OCI-LY1 (cell line): ENCODE data around the gene NGF.

Source experiments
- H2AFZ ChIP-seq: fragments of 200-600 bp; sonication (generic), shearing (Covaris generic); 2 replicates; pipeline ENCODE4 v1.6.0; 2014; ENCODE audit warnings: antibody characterized with exemption, mild to moderate bottlenecking, low read length
- H3F3A ChIP-seq: fragments of 200-600 bp; sonication (generic), shearing (Covaris generic); 2 replicates; pipeline ENCODE4 v1.6.0; 2014; ENCODE audit warnings: mild to moderate bottlenecking, antibody characterized with exemption, low read length, moderate library complexity; ENCODE audit not compliant: insufficient read depth
- H3K27ac ChIP-seq: fragments of 200-600 bp; sonication (generic); 2 replicates; pipeline ENCODE4 v1.5.1; 2014; ENCODE audit warnings: low read length, mixed run types, mild to moderate bottlenecking, low read depth; ENCODE audit not compliant: poor library complexity, severe bottlenecking
- H3K27me3 ChIP-seq: fragments of 200-600 bp; sonication (generic); 2 replicates; pipeline ENCODE4 v1.6.0; 2014; ENCODE audit warnings: antibody characterized with exemption, mild to moderate bottlenecking, low read length, moderate library complexity; ENCODE audit not compliant: insufficient read depth
- H3K36me3 ChIP-seq: fragments of 200-600 bp; sonication (generic); 2 replicates; pipeline ENCODE4 v1.6.1; 2014; ENCODE audit warnings: mild to moderate bottlenecking, antibody characterized with exemption, low read length, moderate library complexity, mixed read lengths; ENCODE audit not compliant: insufficient read depth
- H3K4me1 ChIP-seq: fragments of 200-600 bp; sonication (generic); 2 replicates; pipeline ENCODE4 v1.5.1; 2014; ENCODE audit warnings: mild to moderate bottlenecking, low read length, moderate library complexity; ENCODE audit not compliant: insufficient read depth, severe bottlenecking
- H3K4me2 ChIP-seq: fragments of 200-600 bp; sonication (generic), shearing (Covaris generic); 2 replicates; pipeline ENCODE4 v1.6.1; 2014; ENCODE audit warnings: low read length
- H3K4me3 ChIP-seq: fragments of 200-600 bp; sonication (generic); 2 replicates; pipeline ENCODE4 v1.5.1; 2014; ENCODE audit warnings: low read length, low read depth, mild to moderate bottlenecking, mixed read lengths; ENCODE audit not compliant: poor library complexity, severe bottlenecking
- H3K79me2 ChIP-seq: fragments of 200-600 bp; shearing (Covaris generic); 2 replicates; pipeline ENCODE4 v1.6.1; 2016; ENCODE audit warnings: mixed run types, low read length, mixed read lengths; ENCODE audit not compliant: insufficient read depth
- H3K9ac ChIP-seq: fragments of 200-600 bp; sonication (generic), shearing (Covaris generic); 2 replicates; pipeline ENCODE4 v1.6.1; 2014; ENCODE audit warnings: mild to moderate bottlenecking, low read length, mixed read lengths
- H3K9me2 ChIP-seq: fragments of 200-600 bp; sonication (generic), shearing (Covaris generic); 2 replicates; pipeline ENCODE4 v1.6.1; 2014; ENCODE audit warnings: low read depth, mild to moderate bottlenecking, low read length, mixed read lengths
- H3K9me3 ChIP-seq: fragments of 200-600 bp; shearing (Covaris generic); 2 replicates; pipeline ENCODE4 v1.6.1; 2014; ENCODE audit warnings: low read length, mixed read lengths
- H4K20me1 ChIP-seq: fragments of 200-600 bp; sonication (generic), shearing (Covaris generic); 2 replicates; pipeline ENCODE4 v1.6.0; 2016; ENCODE audit warnings: mild to moderate bottlenecking, low read length; ENCODE audit not compliant: insufficient read depth
- EZH2 ChIP-seq: fragments of 200-600 bp; sonication (generic), shearing (Covaris generic); IDR thresholded peaks from 2 replicates; pipeline ENCODE4 v1.8.0; 2017; ENCODE audit warnings: borderline replicate concordance, mixed run types, mild to moderate bottlenecking, antibody characterized with exemption, low read length, moderate library complexity, mixed read lengths
- TF ChIP-seq, protein P1 (sequence below): fragments of 200-600 bp; sonication (generic), shearing (Covaris generic); IDR thresholded peaks from 2 replicates; pipeline ENCODE4 v1.5.1; 2017; ENCODE audit warnings: mild to moderate bottlenecking, antibody characterized with exemption, low read length, moderate library complexity, mixed read lengths

NGF gene

DNA sequence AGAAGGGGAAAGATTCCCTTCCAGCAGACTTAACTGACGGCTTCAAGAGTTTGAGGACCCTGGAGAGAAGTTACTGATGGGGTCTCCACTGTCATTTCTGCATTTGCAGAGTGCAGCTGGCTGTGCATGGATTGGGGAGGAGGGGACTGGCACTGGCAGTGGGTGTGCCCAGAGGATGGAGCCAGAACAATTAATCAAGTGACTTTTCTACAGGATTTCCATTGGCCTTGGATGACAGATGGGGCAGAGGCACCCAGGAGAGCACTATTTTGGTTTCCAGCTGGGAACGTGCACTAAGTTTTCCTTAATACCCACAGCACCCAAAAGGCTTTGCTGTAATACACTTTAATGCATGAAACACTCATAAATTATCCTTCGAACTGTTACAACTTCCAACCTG is 1.3 kb downstream of the NGF start:
- Histone ChIP-seq H2AFZ (no peak overlapping the region), H3K9me2 (no peaks in the 10 kb centered on the region), H3K9me3 (no peaks in the 10 kb centered on the region), H3K27ac (no peak overlapping the region), H3K4me2 (no peak overlapping the region), H3F3A (no peaks in the 10 kb centered on the region), H3K27me3 (no peaks in the 10 kb centered on the region), H4K20me1 (no peaks in the 10 kb centered on the region), H3K36me3 (no peaks in the 10 kb centered on the region), H3K4me3 (no peak overlapping the region), H3K9ac (no peak overlapping the region), H3K4me1 (no peaks in the 10 kb centered on the region), H3K79me2 (no peaks in the 10 kb centered on the region)
- TF ChIP-seq EZH2: no peak
- TF ChIP-seq, protein P1, sequence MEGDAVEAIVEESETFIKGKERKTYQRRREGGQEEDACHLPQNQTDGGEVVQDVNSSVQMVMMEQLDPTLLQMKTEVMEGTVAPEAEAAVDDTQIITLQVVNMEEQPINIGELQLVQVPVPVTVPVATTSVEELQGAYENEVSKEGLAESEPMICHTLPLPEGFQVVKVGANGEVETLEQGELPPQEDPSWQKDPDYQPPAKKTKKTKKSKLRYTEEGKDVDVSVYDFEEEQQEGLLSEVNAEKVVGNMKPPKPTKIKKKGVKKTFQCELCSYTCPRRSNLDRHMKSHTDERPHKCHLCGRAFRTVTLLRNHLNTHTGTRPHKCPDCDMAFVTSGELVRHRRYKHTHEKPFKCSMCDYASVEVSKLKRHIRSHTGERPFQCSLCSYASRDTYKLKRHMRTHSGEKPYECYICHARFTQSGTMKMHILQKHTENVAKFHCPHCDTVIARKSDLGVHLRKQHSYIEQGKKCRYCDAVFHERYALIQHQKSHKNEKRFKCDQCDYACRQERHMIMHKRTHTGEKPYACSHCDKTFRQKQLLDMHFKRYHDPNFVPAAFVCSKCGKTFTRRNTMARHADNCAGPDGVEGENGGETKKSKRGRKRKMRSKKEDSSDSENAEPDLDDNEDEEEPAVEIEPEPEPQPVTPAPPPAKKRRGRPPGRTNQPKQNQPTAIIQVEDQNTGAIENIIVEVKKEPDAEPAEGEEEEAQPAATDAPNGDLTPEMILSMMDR: no peak

DNA sequence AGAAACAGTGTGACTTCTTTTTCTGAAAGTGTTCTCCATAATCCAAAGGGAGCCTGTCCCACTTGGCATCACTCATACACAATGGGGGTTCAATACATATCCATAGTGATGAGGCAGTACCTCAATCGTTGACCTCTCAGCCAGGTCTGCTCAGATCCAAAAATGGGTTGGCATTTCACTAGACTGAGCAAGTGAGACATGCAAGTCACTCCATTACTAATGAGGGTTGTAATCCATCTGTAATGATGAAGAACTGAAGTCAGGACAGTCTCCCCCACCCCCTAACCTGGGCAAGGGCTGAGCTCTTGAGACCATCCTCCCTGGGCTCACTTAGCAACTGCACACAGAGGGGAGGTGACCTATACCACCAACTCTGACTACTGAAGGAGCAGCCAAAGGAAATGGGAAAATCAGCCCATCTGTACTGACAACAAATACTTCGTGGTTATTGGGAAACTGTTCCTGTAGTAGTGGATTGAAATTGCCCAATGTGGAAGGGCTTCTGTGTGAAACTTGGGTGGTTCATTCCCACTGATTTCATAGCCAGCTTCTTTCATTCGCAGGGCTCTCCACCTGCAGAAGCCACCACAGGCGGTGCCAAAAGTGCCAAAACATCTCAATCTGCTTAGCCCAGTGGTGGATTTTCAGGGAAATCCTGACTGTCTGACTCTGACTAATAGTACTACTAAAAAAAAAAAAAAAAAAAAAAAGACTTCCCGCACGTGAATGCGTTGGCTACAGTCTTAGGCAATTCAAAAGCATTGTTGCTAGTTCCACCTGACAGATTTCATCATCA is 5.0 kb downstream of the NGF start:
- Histone ChIP-seq H3K9me3 (no peaks in the 10 kb centered on the region), H3F3A (no peaks in the 10 kb centered on the region), H3K9ac (no peak overlapping the region)

DNA sequence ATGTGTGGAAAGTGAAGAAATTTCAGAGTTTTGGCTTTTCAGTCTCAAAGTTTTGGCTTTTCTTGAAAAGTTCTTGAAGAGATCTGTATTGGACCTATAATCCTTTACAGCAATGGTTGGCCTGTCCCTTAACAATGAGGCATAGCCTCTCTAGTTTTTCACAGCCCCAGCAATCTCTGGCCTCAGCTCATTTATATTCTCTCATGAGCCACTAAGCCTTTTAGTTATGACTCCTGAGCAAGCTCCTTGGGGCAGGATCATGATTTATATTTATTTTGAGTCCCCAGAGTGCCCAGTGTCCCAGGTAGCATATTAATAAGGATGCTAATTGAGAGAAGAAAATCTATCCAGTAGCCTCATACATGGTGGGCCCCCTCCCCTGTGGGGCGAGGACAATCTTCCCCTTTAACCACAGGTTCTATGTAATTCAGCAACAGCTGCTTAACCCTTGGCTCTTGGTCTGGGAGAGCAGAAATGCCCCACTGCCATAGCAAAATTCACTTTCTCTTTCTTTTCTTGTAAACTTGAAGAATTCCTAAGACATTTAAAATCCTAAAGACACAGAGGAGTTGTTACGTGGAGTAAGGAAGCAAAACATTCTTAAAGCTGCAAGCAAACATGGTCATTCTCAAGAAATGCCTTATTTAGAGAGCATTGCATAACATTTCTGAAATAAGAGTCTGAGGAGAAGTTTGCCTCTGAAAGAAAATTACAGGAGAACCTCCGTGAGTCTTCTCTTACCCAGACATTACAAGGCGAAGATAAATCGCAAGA is 6.3 kb downstream of the NGF start:
- no peaks in the 10 kb centered on the region for H3K9me2 ChIP-seq
- H3K4me1 ChIP-seq: no peaks in the 10 kb centered on the region
- no peaks in the 10 kb centered on the region for H4K20me1 ChIP-seq
- H3K9ac ChIP-seq: no peak overlapping the region
- no peak overlapping the region for H3K4me3 ChIP-seq
- H3K4me2 ChIP-seq: no peak overlapping the region
- H3F3A ChIP-seq: no peaks in the 10 kb centered on the region
- H2AFZ ChIP-seq: no peak overlapping the region
- TF ChIP-seq, protein P1: no peak
- TF ChIP-seq EZH2: no peak
- no peaks in the 10 kb centered on the region for H3K9me3 ChIP-seq
- H3K36me3 ChIP-seq: no peaks in the 10 kb centered on the region
- no peak overlapping the region for H3K27ac ChIP-seq
- no peaks in the 10 kb centered on the region for H3K79me2 ChIP-seq
- no peaks in the 10 kb centered on the region for H3K27me3 ChIP-seq

More for the DNA sequence above, 5.0 kb downstream of the NGF start:
- Histone ChIP-seq H3K4me2 (no peak overlapping the region), H4K20me1 (no peaks in the 10 kb centered on the region), H2AFZ (no peak overlapping the region), H3K4me1 (no peaks in the 10 kb centered on the region), H3K4me3 (no peak overlapping the region), H3K79me2 (no peaks in the 10 kb centered on the region), H3K27ac (no peak overlapping the region), H3K9me2 (no peaks in the 10 kb centered on the region), H3K27me3 (no peaks in the 10 kb centered on the region), H3K36me3 (no peaks in the 10 kb centered on the region)
- TF ChIP-seq EZH2: no peak
